ENCODE data around the gene POLA1. TPM values are rescaled to one million over a fixed set of nuclear protein-coding genes. Genes with fewer than 3 reads are reported as not detected.

The POLA1 gene
- total RNA-seq, 1 experiment from 2014 or later, result 19.9 TPM

GRCh38 chrX:24673424-24673823 is 20.3 kb upstream of the POLA1 start:
- H3K4me3 ChIP-seq, result no peak overlapping the region
- no peaks in the 10 kb centered on the region for H3K36me3 ChIP-seq
- DNase-seq, result no peak
- H3K27me3 ChIP-seq, result no peaks in the 10 kb centered on the region
- no peaks in the 10 kb centered on the region for H3K9me3 ChIP-seq

GRCh38 chrX:24676403-24677024 is 17.2 kb upstream of the POLA1 start:
- Histone ChIP-seq H3K27me3 (no peaks in the 10 kb centered on the region), H3K9me3 (no peaks in the 10 kb centered on the region), H3K36me3 (no peaks in the 10 kb centered on the region), H3K4me3 (no peak overlapping the region)
- no peak for DNase-seq

GRCh38 chrX:24682739-24683432 is 10.8 kb upstream of the POLA1 start:
- no peak for DNase-seq
- H3K36me3 ChIP-seq, result no peaks in the 10 kb centered on the region
- H3K4me3 ChIP-seq, result no peak overlapping the region
- H3K9me3 ChIP-seq, result no peaks in the 10 kb centered on the region
- H3K27me3 ChIP-seq, result no peaks in the 10 kb centered on the region

DNA sequence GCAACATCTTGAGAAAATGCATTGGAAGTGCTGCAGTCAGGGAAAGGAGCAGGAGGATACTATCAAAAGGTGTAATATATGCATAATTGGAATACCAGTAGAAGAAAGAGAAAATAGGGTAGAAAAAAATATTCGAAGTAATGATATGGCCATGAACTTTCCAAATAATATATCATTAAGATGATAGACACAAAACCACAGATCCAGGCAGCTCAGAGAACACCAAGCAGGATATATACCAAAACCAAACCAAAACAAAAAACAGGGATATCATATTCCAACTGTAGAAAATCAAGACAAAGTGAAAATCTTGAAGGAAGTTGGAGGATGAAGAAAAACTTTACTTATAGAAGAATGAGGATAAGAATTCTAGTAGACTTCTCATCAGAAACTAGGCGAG is 9.7 kb upstream of the POLA1 start:
- Histone ChIP-seq H3K27me3 (no peaks in the 10 kb centered on the region), H3K9me3 (no peaks in the 10 kb centered on the region), H3K4me3 (no peak overlapping the region), H3K36me3 (no peaks in the 10 kb centered on the region)
- no peak for DNase-seq

DNA sequence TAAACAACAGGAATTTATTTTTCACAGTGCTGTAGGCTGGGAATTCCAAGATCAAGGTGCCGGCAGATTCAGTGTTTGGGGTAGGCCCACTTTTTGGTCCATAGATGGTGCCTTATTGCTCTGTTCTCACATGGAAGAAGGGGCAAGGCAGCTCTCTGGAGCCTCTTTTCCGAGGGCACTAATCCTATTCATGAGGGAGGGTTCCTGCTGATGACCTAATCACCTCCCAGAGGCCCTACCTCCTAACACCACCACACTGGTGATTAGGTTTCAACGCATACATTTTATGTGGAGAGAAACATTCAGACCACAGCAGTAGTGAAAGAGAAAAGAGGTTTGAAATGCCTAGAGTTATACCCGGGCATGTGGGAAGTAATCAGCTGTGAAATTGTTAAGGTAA is 1.4 kb upstream of the POLA1 start:
- DNase-seq, result no peak
- Histone ChIP-seq H3K36me3 (no peaks in the 10 kb centered on the region; the same call in 1 of the 2 replicates), H3K9me3 (no peaks in the 10 kb centered on the region), H3K4me3 (no peak overlapping the region), H3K27me3 (no peaks in the 10 kb centered on the region)

DNA sequence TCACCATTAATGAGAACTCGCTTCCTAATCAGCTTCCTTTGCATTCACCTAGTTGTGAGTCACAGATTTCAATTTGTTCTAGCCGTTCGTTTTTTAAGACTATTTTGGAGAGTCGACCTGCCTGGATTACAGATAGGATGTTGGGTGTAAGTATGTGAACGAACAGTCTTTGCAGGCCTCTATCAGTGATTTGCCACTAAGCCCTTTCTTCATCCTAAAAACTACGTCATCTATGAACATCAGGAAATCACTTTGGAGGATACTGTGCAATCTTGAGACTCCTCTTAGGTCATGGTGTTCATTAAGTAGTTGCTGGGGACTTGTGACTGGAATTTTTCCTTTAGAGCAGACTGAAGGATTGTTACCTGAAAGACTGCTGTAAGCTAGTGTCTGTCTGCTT is 1.1 kb downstream of the POLA1 start:
- Histone ChIP-seq H3K4me3 (peak overlapping the region; percentile 74), H3K9me3 (no peaks in the 10 kb centered on the region), H3K36me3 (peaks cover 8% of the 10 kb centered on the region), H3K27me3 (no peaks in the 10 kb centered on the region)
- no peak for DNase-seq

DNA sequence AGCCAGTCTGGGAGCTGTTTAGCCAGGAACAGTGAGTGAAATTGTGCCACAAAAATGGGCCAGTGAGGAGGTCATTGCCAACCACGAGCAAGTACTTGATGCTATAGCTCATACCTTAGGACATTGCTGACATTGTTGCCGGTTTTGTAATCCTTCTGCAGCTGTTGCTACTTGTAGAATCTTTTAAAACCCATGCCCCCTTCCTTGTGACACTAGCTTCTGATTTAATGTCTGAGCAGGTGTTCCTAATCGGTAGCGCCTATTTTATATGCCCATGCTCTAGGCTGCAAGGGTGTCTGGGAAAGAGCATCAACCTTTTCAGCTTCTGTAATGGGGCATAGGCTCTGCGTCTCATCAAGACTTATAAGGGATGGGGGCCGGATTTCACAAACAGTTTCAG is 2.6 kb downstream of the POLA1 start:
- Histone ChIP-seq H3K4me3 (no peak overlapping the region), H3K9me3 (no peaks in the 10 kb centered on the region)

DNA sequence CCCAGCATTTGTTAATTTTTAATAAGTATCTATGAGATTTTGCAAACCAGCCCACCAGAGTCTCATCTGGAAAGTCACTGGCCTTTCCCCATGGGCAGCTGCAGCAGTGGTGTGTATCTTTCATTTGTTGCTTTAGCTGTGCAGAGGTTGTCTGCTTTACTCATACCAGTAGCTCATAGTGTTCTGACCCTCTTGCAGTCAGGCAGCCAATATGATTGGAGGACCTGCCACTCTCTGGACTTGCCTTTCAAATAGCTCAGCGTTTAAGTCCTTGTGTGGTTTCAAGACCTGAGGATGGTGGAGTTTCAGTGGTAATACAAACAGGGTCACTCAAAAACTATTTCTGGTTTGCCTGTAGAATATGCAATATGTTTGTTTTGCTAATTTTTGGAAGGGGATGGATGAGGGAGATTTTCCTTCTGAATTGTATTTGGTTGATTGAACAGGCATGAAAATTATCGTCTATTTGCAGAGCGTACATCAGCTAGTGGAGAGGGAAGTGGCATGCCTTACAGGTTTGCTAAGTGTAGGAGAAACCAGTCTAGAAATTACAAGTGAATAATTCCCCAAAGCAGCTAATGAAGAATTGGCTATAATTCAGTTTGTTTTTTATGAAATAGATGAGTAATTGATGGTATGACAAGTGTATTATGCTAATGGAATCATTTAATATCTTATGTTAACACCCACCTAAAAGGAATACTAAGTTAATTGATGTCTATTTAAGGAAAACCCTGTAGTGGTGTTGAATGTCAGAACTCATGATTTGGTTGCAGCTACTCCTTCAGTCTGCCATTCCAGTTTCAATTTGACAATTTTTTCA is 8.9 kb downstream of the POLA1 start:
- Histone ChIP-seq H3K9me3 (no peaks in the 10 kb centered on the region), H3K27me3 (no peaks in the 10 kb centered on the region), H3K4me3 (no peak overlapping the region), H3K36me3 (peaks cover 26% of the 10 kb centered on the region)
- DNase-seq, result no peak

More for the DNA sequence above, 2.6 kb downstream of the POLA1 start:
- H3K36me3 ChIP-seq, result peaks cover 13% of the 10 kb centered on the region
- no peak for DNase-seq
- H3K27me3 ChIP-seq, result no peaks in the 10 kb centered on the region

DNA sequence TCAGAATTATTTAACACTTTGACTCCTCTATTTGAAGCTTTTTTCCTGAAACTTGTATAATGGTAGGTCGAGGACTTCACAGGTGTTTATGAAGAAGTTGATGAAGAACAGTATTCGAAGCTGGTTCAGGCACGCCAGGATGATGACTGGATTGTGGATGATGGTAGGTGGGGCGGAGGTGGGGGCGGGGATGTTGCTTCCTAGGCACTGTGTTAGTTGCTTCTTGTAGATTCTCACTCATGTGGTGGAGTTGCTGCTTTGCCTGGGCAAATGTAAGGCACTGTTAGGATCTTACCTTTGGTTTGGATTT is 9.4 kb downstream of the POLA1 start:
- DNase-seq, result no peak
- Histone ChIP-seq H3K9me3 (no peaks in the 10 kb centered on the region), H3K27me3 (no peaks in the 10 kb centered on the region), H3K4me3 (no peak overlapping the region), H3K36me3 (peaks cover 26% of the 10 kb centered on the region)

- no peak for DNase-seq
- H3K36me3 ChIP-seq, result peaks cover 16% of the 10 kb centered on the region
- H3K9me3 ChIP-seq, result no peaks in the 10 kb centered on the region
- H3K4me3 ChIP-seq, result no peak overlapping the region
- H3K27me3 ChIP-seq, result no peaks in the 10 kb centered on the region
These were observed 25.1 kb downstream of the POLA1 start for GRCh38 chrX:24718771-24719170.

- no peaks in the 10 kb centered on the region for H3K27me3 ChIP-seq
- peaks cover 16% of the 10 kb centered on the region for H3K36me3 ChIP-seq
- DNase-seq, result no peak
- H3K4me3 ChIP-seq, result no peak overlapping the region
- H3K9me3 ChIP-seq, result no peaks in the 10 kb centered on the region
These were observed 26.3 kb downstream of the POLA1 start for GRCh38 chrX:24720036-24720435.

GRCh38 chrX:24728530-24728929 is 34.8 kb downstream of the POLA1 start:
- no peaks in the 10 kb centered on the region for H3K27me3 ChIP-seq
- no peak for DNase-seq
- no peak overlapping the region for H3K4me3 ChIP-seq
- H3K36me3 ChIP-seq, result peaks cover 13% of the 10 kb centered on the region
- no peaks in the 10 kb centered on the region for H3K9me3 ChIP-seq

DNA sequence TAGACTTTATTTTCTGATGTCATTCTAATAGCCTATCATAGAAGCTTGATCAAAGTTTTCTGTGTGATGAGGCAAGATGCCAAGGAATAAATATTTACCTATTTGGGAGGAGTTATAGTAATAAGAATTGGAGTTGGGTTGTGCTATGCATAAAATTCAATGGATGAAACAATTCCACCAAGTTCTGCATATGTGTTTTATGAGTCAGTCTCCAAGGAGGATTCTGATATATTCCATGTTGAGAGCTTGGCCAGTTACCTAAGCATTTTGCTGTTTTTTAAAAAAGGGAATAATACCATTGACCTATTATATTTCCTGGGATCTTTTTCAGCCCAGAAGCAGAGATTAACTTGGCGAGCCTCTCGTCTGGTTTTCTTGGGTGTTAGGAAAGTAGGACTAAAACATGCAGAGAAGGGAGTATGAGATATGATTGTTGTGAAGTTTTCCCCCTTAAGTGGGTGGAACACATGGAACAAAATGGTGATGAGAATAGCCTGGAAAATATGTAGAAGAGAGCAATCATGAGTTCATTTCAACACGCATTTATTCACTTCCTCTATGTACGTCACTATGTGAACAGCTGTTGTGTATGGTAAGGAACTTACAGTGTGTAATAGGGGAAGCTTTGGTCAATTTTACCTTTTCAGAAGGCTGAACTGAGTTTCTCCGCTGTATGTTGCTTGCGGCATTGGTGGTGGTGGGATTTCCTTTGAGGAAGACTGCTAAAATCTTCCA is 39.2 kb downstream of the POLA1 start:
- H3K27me3 ChIP-seq, result no peaks in the 10 kb centered on the region
- H3K36me3 ChIP-seq, result peaks cover 13% of the 10 kb centered on the region
- H3K4me3 ChIP-seq, result no peak overlapping the region
- H3K9me3 ChIP-seq, result no peaks in the 10 kb centered on the region
- no peak for DNase-seq

DNA sequence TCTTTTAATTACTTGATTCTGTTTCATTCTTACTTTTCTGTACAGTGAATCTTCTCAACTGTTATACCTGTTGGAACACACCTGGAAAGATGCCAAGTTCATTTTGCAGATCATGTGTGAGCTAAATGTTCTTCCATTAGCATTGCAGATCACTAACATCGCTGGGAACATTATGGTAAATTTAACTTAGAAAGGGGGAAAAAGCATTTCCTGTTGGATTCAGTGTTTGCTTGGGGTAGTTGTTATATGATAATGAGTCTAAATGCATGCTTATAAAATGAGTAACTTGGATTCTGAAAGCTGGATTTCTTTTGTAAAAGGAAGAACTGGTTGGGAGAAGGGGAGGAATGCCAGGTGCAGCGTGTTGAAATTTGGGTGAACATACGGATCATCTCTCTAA is 47.6 kb downstream of the POLA1 start:
- no peak for DNase-seq
- H3K9me3 ChIP-seq, result no peaks in the 10 kb centered on the region
- peaks cover 11% of the 10 kb centered on the region for H3K36me3 ChIP-seq
- no peaks in the 10 kb centered on the region for H3K27me3 ChIP-seq
- no peak overlapping the region for H3K4me3 ChIP-seq

- no peak for DNase-seq
- Histone ChIP-seq H3K27me3 (no peaks in the 10 kb centered on the region), H3K9me3 (no peaks in the 10 kb centered on the region), H3K36me3 (peaks cover 3% of the 10 kb centered on the region; the same call in 1 of the 2 replicates), H3K4me3 (no peak overlapping the region)
These were observed 54.5 kb downstream of the POLA1 start for GRCh38 chrX:24748196-24748595.

GRCh38 chrX:24759786-24760185 is 66.1 kb downstream of the POLA1 start:
- no peak overlapping the region for H3K4me3 ChIP-seq
- DNase-seq, result no peak
- H3K36me3 ChIP-seq, result peaks cover 7% of the 10 kb centered on the region
- no peaks in the 10 kb centered on the region for H3K9me3 ChIP-seq
- H3K27me3 ChIP-seq, result no peaks in the 10 kb centered on the region

GRCh38 chrX:24760363-24761000 is 66.8 kb downstream of the POLA1 start:
- Histone ChIP-seq H3K27me3 (no peaks in the 10 kb centered on the region), H3K4me3 (no peak overlapping the region), H3K36me3 (peaks cover 7% of the 10 kb centered on the region), H3K9me3 (no peaks in the 10 kb centered on the region)
- peak; percentile 60 for DNase-seq
